Trophoblast cell (in vitro differentiated cells and primary cell): ENCODE measurements around the gene PRAME.

ENCODE experiments used
- DNase-seq, 2 donors: peaks; one replicate each; pipeline ENCODE4 v3.0.0-alpha.2; 2016
- H2AFZ ChIP-seq: 2 replicates; pipeline ENCODE4 v1.6.1; 2013; ENCODE audit warnings: low read length, moderate library complexity, mild to moderate bottlenecking; ENCODE audit not compliant: insufficient read depth, poor library complexity
- H2AK5ac ChIP-seq: 2 replicates; pipeline ENCODE4 v1.6.1; 2013; ENCODE audit warnings: mild to moderate bottlenecking, low read length
- H2BK120ac ChIP-seq: 2 replicates; pipeline ENCODE4 v1.6.1; 2013; ENCODE audit warnings: low read length, mild to moderate bottlenecking, moderate library complexity; ENCODE audit not compliant: insufficient read depth, poor library complexity
- H2BK12ac ChIP-seq: 2 replicates; pipeline ENCODE4 v1.6.1; 2013; ENCODE audit warnings: mild to moderate bottlenecking, low read length, moderate library complexity
- H2BK5ac ChIP-seq: 2 replicates; pipeline ENCODE4 v1.6.1; 2013; ENCODE audit warnings: low read length, low read depth, moderate library complexity, mild to moderate bottlenecking; ENCODE audit not compliant: poor library complexity
- H3K14ac ChIP-seq: 2 replicates; pipeline ENCODE4 v1.6.1; 2013; ENCODE audit warnings: mild to moderate bottlenecking, low read length
- H3K18ac ChIP-seq: 2 replicates; pipeline ENCODE4 v1.6.1; 2013; ENCODE audit warnings: mild to moderate bottlenecking, low read length
- H3K23ac ChIP-seq: 2 replicates; pipeline ENCODE4 v1.6.1; 2013; ENCODE audit warnings: low read length
- H3K27ac ChIP-seq: 2 replicates; pipeline ENCODE4 v1.5.1; 2013; ENCODE audit warnings: low read depth, mild to moderate bottlenecking, inconsistent platforms, low read length, moderate library complexity
- H3K27me3 ChIP-seq: 2 replicates; pipeline ENCODE4 v1.6.1; 2013; ENCODE audit warnings: inconsistent platforms, mild to moderate bottlenecking, low read length, moderate library complexity; ENCODE audit not compliant: insufficient read depth
- H3K36me3 ChIP-seq, 2 experiments: 1 replicate in 1 of 2; 2 replicates in 1 of 2; pipeline ENCODE4 v1.6.1; 2013; ENCODE audit warnings: low read length in 2 of 2, mild to moderate bottlenecking in 2 of 2, moderate library complexity in 1 of 2; ENCODE audit not compliant: insufficient read depth in 2 of 2, control insufficient read depth in 1 of 2
- H3K4ac ChIP-seq: 2 replicates; pipeline ENCODE4 v1.6.1; 2013; ENCODE audit warnings: low read depth, mild to moderate bottlenecking, low read length, moderate library complexity
- H3K4me1 ChIP-seq, 2 experiments: 1 replicate in 1 of 2; 2 replicates in 1 of 2; pipeline ENCODE4 v1.6.1; 2013; ENCODE audit warnings: low read length in 2 of 2, mild to moderate bottlenecking in 2 of 2, moderate library complexity in 1 of 2; ENCODE audit not compliant: insufficient read depth in 2 of 2, control insufficient read depth in 1 of 2
- H3K4me2 ChIP-seq: 2 replicates; pipeline ENCODE4 v1.6.1; 2013; ENCODE audit warnings: inconsistent platforms, mild to moderate bottlenecking, low read length, moderate library complexity
- H3K4me3 ChIP-seq: 2 replicates; pipeline ENCODE4 v1.5.1; 2013; ENCODE audit warnings: mild to moderate bottlenecking, low read depth, low read length, inconsistent platforms
- H3K79me1 ChIP-seq: one replicate; pipeline ENCODE4 v1.6.1; 2013; ENCODE audit warnings: low read length
- H3K79me2 ChIP-seq: 2 replicates; pipeline ENCODE4 v1.6.1; 2013; ENCODE audit warnings: low read length, mild to moderate bottlenecking; ENCODE audit not compliant: control insufficient read depth, insufficient read depth, poor library complexity
- H3K9ac ChIP-seq: 2 replicates; pipeline ENCODE4 v1.6.1; 2013; ENCODE audit warnings: mild to moderate bottlenecking, low read length
- H3K9me3 ChIP-seq: 2 replicates; pipeline ENCODE4 v1.6.1; 2013; ENCODE audit warnings: low read depth, mild to moderate bottlenecking, control low read depth, inconsistent platforms, low read length; ENCODE audit not compliant: insufficient read depth
- H4K12ac ChIP-seq: 2 replicates; pipeline ENCODE4 v1.6.1; 2013; ENCODE audit warnings: low read depth, mild to moderate bottlenecking, low read length, moderate library complexity
- H4K8ac ChIP-seq: 2 replicates; pipeline ENCODE4 v1.6.1; 2013; ENCODE audit warnings: low read depth, mild to moderate bottlenecking, low read length, moderate library complexity
- H4K91ac ChIP-seq: one replicate; pipeline ENCODE4 v1.6.1; 2013; ENCODE audit warnings: low read depth, mild to moderate bottlenecking, low read length, moderate library complexity
- WGBS: extraction: QIAGEN DNeasy Blood & Tissue Kit; methylation state at CpG from one replicate; pipeline ENCODE4 v1.1.7; 2013; ENCODE audit warnings: missing lambda C conversion rate; ENCODE audit not compliant: insufficient read length, insufficient coverage; ENCODE audit errors: extremely low coverage; 5-methylcytosine and 5-hydroxymethylcytosine counted together

Gene PRAME

DNA sequence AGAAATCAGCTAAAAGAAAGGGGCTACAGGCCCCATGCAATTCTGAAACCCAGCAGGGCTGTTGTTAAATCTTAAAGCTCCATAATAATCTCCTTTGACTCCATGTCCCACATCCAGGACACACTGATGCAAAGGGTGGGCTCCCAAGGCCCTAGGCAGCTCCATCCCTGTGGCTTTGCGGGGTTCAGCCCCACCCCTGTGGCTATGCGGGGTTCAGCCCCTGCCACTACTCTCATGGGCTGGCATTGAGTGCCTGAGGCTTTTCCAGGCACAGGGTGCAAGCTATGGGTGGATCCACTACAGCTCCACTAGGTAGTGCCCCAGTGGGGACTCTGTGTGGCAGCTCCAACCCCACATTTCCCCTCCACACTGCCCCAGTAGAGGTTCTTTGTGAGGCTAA, 30.3 kb downstream of the PRAME start:
- WGBS, result no CpG with 5 or more reads among the region's 2 CpGs
- Histone ChIP-seq H3K9ac (no peak overlapping the region), H3K4me1 (no peaks in the 10 kb centered on the region)

DNA sequence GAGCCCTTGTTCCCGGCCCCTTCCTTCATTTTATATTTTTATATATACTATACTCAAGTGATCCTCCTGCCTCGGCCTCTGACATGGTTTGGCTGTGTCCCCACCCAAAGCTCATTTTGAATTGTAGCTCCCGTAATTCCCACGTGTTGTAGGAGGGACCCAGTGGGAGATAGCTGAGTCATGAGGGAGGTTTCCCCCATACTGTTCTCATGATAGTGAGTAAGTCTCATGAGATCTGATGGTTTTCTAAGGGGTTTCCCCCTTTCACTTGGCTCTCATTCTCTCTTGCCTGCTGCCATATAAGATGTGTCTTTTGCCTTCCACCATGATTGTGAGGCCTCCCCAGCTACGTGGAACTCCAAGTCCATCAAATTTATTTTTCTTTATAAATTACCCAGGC, 31.8 kb downstream of the PRAME start:
- Histone ChIP-seq H3K79me1 (no peaks in the 10 kb centered on the region), H4K12ac (no peak overlapping the region), H2BK12ac (no peak overlapping the region), H2BK120ac (no peak overlapping the region), H3K9me3 (peaks cover 19% of the 10 kb centered on the region), H3K18ac (no peak overlapping the region), H2AFZ (no peak overlapping the region), H3K79me2 (no peaks in the 10 kb centered on the region), H4K8ac (no peak overlapping the region), H3K4me1 (no peaks in the 10 kb centered on the region), H3K23ac (no peak overlapping the region), H2AK5ac (no peak overlapping the region), H3K27ac (no peak overlapping the region), H3K9ac (no peak overlapping the region), H3K4ac (no peak overlapping the region), H3K4me3 (no peak overlapping the region), H2BK5ac (no peak overlapping the region), H3K36me3 (no peaks in the 10 kb centered on the region), H3K14ac (no peak overlapping the region), H3K27me3 (no peaks in the 10 kb centered on the region), H4K91ac (no peak overlapping the region), H3K4me2 (no peak overlapping the region)
- no CpG with 5 or more reads among the region's 5 CpGs for WGBS
- DNase-seq, result no peak

More for the DNA sequence above, 30.3 kb downstream of the PRAME start:
- no peak overlapping the region for H3K27ac ChIP-seq
- peaks cover 16% of the 10 kb centered on the region for H3K9me3 ChIP-seq
- H3K18ac ChIP-seq, result no peak overlapping the region
- no peak overlapping the region for H2BK12ac ChIP-seq
- no peak overlapping the region for H3K23ac ChIP-seq
- no peak overlapping the region for H3K14ac ChIP-seq
- no peaks in the 10 kb centered on the region for H3K79me1 ChIP-seq
- no peak overlapping the region for H4K8ac ChIP-seq
- H3K4me3 ChIP-seq, result no peak overlapping the region
- H3K36me3 ChIP-seq, result no peaks in the 10 kb centered on the region
- H4K91ac ChIP-seq, result no peak overlapping the region
- H3K4ac ChIP-seq, result no peak overlapping the region
- no peak overlapping the region for H2BK120ac ChIP-seq
- no peaks in the 10 kb centered on the region for H3K27me3 ChIP-seq
- H2AFZ ChIP-seq, result no peak overlapping the region
- no peak overlapping the region for H4K12ac ChIP-seq
- H3K79me2 ChIP-seq, result no peaks in the 10 kb centered on the region
- no peak overlapping the region for H3K4me2 ChIP-seq
- no peak overlapping the region for H2BK5ac ChIP-seq
- no peak overlapping the region for H2AK5ac ChIP-seq
- no peak for DNase-seq

DNA sequence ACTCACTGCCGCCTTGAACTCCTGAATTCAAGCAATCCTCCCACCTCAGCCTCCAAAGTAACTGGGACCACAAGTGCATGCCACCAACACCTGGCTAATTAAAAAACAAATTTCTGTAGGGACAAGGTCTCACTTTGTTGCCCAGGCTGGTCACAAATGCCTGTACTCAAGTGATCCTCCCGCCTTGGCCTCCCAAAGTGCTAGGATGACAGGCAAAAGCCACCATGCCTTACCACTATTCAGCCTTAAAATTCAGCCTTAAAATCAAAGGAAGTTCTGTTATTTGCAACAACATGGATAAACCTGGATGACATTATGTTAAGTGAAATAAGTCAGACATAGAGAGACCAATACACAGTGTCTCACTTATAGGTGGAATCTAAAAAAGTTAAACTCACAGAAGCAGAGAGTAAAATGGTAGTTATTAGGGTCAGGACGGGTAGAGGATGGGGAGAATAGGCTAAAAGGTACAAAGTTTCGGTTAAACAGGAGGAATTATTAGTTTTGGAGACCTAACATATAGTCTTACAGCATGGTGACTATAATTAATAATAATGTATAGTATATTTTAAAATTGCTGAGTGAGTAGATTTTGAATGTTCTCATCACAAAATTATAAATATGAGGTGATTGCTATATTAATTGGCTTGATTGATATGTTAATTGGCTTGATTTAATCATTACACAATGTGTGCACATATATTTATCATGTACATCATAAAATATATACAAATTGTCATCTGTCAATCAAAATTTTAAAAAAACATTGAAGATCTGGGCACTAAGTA, 32.7 kb downstream of the PRAME start:
- Histone ChIP-seq H4K12ac (no peak overlapping the region), H2BK5ac (no peak overlapping the region), H3K18ac (no peak overlapping the region), H3K23ac (no peak overlapping the region), H3K27me3 (no peaks in the 10 kb centered on the region), H4K91ac (no peak overlapping the region), H4K8ac (no peak overlapping the region), H3K4me3 (no peak overlapping the region), H3K27ac (no peak overlapping the region), H2AK5ac (no peak overlapping the region), H3K36me3 (no peaks in the 10 kb centered on the region), H2BK12ac (no peak overlapping the region), H3K14ac (no peak overlapping the region), H3K4me2 (no peak overlapping the region), H2AFZ (no peak overlapping the region), H3K4ac (no peak overlapping the region), H3K79me2 (no peaks in the 10 kb centered on the region), H3K9ac (no peak overlapping the region), H2BK120ac (no peak overlapping the region), H3K4me1 (no peaks in the 10 kb centered on the region), H3K79me1 (no peaks in the 10 kb centered on the region), H3K9me3 (peaks cover 17% of the 10 kb centered on the region)
- WGBS, result no CpG with 5 or more reads among the region's 4 CpGs
- no peak for DNase-seq

DNA sequence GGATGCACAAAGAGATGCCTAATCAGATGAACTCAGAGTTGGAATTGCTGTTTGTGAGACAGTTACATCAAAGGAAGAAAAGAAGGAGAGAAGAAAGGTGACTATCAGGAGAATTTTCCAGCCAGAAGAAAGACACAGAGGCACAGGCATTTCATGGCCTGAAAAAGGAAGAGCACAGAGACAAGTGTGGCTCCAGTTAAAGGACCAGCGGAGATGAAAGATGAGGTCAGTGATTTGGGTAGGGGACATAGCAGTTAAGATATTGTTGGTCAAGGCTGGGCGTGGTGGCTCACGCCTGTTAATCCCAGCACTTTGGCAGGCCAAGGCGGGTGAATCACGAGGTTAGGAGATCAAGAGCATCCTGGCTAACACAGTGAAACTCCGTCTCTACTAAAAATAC, 35.6 kb downstream of the PRAME start:
- Histone ChIP-seq H3K9ac (no peak overlapping the region), H2BK12ac (no peak overlapping the region), H2BK120ac (no peak overlapping the region), H3K4me2 (no peak overlapping the region), H3K27ac (no peak overlapping the region), H3K14ac (no peak overlapping the region), H3K4me3 (no peak overlapping the region), H3K9me3 (peaks cover 16% of the 10 kb centered on the region), H3K79me2 (no peaks in the 10 kb centered on the region), H3K23ac (no peak overlapping the region), H2AFZ (no peak overlapping the region), H3K79me1 (no peaks in the 10 kb centered on the region), H3K4me1 (no peaks in the 10 kb centered on the region), H2AK5ac (no peak overlapping the region), H3K27me3 (no peaks in the 10 kb centered on the region), H4K91ac (no peak overlapping the region), H3K4ac (no peak overlapping the region), H3K36me3 (no peaks in the 10 kb centered on the region), H4K12ac (no peak overlapping the region), H2BK5ac (no peak overlapping the region), H4K8ac (no peak overlapping the region), H3K18ac (no peak overlapping the region)
- no peak for DNase-seq
- WGBS, result no CpG with 5 or more reads among the region's 6 CpGs
